ENCODE measurements around the gene AHCY. TPM values are rescaled to one million over a fixed set of nuclear protein-coding genes. Genes with fewer than 3 reads are reported as not detected.

Gene AHCY
- total RNA-seq, 1 donor from 2014 or later, result 342 TPM

DNA sequence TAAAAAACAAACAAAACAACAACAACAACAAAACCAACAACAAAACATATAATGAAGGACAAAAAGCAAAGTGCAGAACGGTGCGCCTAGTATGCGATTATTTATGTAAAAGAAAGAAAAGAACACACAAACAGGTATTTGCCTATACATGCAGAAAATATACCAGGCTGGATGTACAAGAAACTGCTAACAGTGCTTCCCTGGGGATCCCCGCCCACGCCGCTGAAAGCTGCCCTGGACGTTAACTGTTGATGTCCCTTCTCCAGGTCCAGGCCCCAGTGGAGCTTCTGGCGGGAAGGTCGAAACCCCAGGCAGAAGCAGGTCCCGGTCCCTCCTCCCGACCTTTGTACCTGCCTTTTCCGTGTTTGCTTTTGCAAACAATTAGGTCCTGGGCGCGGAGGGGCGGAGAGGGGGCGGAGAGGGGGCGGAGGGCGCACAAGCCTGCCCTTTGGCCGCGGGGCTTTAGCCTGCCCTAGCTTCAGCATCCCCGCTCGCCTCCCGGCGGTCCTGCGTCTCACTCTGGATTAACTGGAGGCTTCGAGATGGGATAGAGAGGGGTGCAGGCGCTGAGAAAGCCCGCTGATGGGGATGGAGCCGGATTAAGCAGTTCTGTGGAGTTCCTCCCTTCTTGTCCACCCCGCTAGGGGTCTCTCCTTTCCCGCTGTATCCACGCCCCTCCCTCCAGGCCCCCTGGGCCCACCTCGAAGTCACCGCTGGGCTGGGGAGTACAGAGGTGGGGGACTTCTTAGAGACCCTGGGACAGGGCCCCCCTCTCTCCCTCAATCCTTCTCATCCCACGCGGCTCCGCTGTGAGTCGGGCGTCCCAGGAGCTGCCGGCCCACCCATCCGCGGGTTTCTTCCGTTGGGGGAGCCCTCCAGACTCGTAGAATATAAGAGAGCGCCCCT, 8.2 kb upstream of the AHCY start:
- H3K9me3 Mint-ChIP-seq, result peaks cover 7% of the 10 kb centered on the region
- TF ChIP-seq, protein P1, sequence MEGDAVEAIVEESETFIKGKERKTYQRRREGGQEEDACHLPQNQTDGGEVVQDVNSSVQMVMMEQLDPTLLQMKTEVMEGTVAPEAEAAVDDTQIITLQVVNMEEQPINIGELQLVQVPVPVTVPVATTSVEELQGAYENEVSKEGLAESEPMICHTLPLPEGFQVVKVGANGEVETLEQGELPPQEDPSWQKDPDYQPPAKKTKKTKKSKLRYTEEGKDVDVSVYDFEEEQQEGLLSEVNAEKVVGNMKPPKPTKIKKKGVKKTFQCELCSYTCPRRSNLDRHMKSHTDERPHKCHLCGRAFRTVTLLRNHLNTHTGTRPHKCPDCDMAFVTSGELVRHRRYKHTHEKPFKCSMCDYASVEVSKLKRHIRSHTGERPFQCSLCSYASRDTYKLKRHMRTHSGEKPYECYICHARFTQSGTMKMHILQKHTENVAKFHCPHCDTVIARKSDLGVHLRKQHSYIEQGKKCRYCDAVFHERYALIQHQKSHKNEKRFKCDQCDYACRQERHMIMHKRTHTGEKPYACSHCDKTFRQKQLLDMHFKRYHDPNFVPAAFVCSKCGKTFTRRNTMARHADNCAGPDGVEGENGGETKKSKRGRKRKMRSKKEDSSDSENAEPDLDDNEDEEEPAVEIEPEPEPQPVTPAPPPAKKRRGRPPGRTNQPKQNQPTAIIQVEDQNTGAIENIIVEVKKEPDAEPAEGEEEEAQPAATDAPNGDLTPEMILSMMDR (conservative IDR thresholded peaks at IDR 0.05), result peak; percentile 50
- peaks cover 23% of the 10 kb centered on the region for H3K4me1 Mint-ChIP-seq (ENCODE audit: unreplicated experiment)
- peak overlapping the region; percentile 57 for H3K27ac Mint-ChIP-seq
- no peak for DNase-seq (ENCODE audit: extremely low spot score, unreplicated experiment)
- no peaks in the 10 kb centered on the region for H3K36me3 Mint-ChIP-seq
- H3K27me3 Mint-ChIP-seq, result peaks cover 18% of the 10 kb centered on the region
- peak overlapping the region; percentile 74 for H3K4me3 Mint-ChIP-seq

DNA sequence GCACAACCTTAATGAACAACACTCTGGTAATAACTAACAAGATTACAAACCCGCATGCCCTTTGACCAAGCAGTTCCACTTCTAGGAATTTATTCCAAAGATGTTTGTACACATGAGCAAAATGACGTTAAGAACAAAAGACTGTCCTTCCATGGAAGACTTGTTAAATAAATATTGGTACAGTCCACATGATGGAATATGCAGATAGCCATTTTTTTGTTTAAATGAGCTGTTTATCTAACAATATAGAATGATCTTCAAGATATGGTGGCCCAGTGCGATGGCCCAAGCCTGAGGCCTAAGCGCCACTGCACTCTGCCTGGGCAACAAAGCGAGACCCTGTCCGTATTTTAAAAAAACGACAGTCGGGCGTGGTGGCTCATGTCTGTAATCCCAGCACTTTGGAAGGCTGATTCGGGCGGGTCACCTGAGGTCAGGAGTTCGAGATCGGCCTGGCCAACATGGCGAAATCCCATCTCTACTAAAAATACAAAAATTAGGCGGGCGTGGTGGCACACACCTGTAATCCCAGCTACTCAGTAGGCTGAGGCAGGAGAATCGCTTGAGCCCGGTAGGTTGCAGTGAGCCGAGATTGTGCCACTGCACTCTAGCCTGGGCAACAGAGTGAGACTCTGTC, 7.4 kb upstream of the AHCY start:
- TF ChIP-seq, protein P1 (conservative IDR thresholded peaks at IDR 0.05), result no peak
- H3K9me3 Mint-ChIP-seq, result peaks cover 3% of the 10 kb centered on the region
- no peaks in the 10 kb centered on the region for H3K36me3 Mint-ChIP-seq
- peaks cover 24% of the 10 kb centered on the region for H3K4me1 Mint-ChIP-seq (ENCODE audit: unreplicated experiment)
- H3K4me3 Mint-ChIP-seq, result peak overlapping the region; percentile 74
- H3K27me3 Mint-ChIP-seq, result peaks cover 17% of the 10 kb centered on the region
- peak overlapping the region; percentile 57 for H3K27ac Mint-ChIP-seq
- DNase-seq (ENCODE audit: extremely low spot score, unreplicated experiment), result no peak

GRCh38 chr20:34309691-34310090, 6.5 kb upstream of the AHCY start:
- TF ChIP-seq, protein P1 (conservative IDR thresholded peaks at IDR 0.05), result no peak
- Mint-ChIP-seq H3K9me3 (no peaks in the 10 kb centered on the region), H3K36me3 (no peaks in the 10 kb centered on the region), H3K4me3 (no peak overlapping the region), H3K4me1 (ENCODE audit: unreplicated experiment) (peaks cover 28% of the 10 kb centered on the region), H3K27me3 (peaks cover 15% of the 10 kb centered on the region), H3K27ac (no peak overlapping the region)
- DNase-seq (ENCODE audit: extremely low spot score, unreplicated experiment), result no peak

- H3K27ac Mint-ChIP-seq, result peak overlapping the region; percentile 40
- no peaks in the 10 kb centered on the region for H3K27me3 Mint-ChIP-seq
- no peaks in the 10 kb centered on the region for H3K9me3 Mint-ChIP-seq
- H3K4me1 Mint-ChIP-seq (ENCODE audit: unreplicated experiment), result peaks cover 18% of the 10 kb centered on the region
- DNase-seq (ENCODE audit: extremely low spot score, unreplicated experiment), result no peak
- peaks cover 4% of the 10 kb centered on the region for H3K36me3 Mint-ChIP-seq
- TF ChIP-seq, protein P1 (conservative IDR thresholded peaks at IDR 0.05), result no peak
- peak overlapping the region; percentile 50 for H3K4me3 Mint-ChIP-seq
Measured at GRCh38 chr20:34305333-34306230, 2.4 kb upstream of the AHCY start.

GRCh38 chr20:34302312-34302722, 838 bp downstream of the AHCY start:
- Mint-ChIP-seq H3K27me3 (no peaks in the 10 kb centered on the region), H3K9me3 (no peaks in the 10 kb centered on the region), H3K4me3 (no peak overlapping the region), H3K4me1 (ENCODE audit: unreplicated experiment) (peaks cover 18% of the 10 kb centered on the region), H3K36me3 (peaks cover 4% of the 10 kb centered on the region), H3K27ac (peak overlapping the region; percentile 94)
- TF ChIP-seq, protein P1 (conservative IDR thresholded peaks at IDR 0.05), result peak; percentile 62
- DNase-seq (ENCODE audit: extremely low spot score, unreplicated experiment), result no peak

Measured in type B pancreatic cell (in vitro differentiated cells).